IgD-negative memory B cell (primary cell): ENCODE data around the gene ASF1A. TPM values are rescaled to one million over a fixed set of nuclear protein-coding genes. Genes with fewer than 3 reads are reported as not detected.

Experiments
- H3K27ac Mint-ChIP-seq, 3 donors: one replicate each; pipeline ENCODE4 v1.8.0; 2020 to 2022; ENCODE audit warnings: mild to moderate bottlenecking in 3 of 3, mixed read lengths in 3 of 3, moderate library complexity in 1 of 3
- H3K27me3 Mint-ChIP-seq: one replicate; pipeline ENCODE4 v1.8.0; 2021; ENCODE audit warnings: mixed read lengths
- H3K36me3 Mint-ChIP-seq: one replicate; pipeline ENCODE4 v1.8.0; 2020; ENCODE audit warnings: mild to moderate bottlenecking, mixed read lengths
- H3K4me1 Mint-ChIP-seq, 3 donors: one replicate each; pipeline ENCODE4 v1.8.0; 2020 to 2022; ENCODE audit warnings: mixed read lengths in 3 of 3, mild to moderate bottlenecking in 1 of 3
- H3K4me3 Mint-ChIP-seq, 4 donors: one replicate each; pipeline ENCODE4 v1.8.0; 2020 to 2022; ENCODE audit warnings: mild to moderate bottlenecking in 4 of 4, mixed read lengths in 4 of 4, moderate library complexity in 3 of 4
- H3K9me3 Mint-ChIP-seq, 3 donors: one replicate each; pipeline ENCODE4 v1.8.0; 2020 to 2021; ENCODE audit warnings: mixed read lengths in 3 of 3, mild to moderate bottlenecking in 1 of 3
- polyA plus RNA-seq: library from polyadenylated mRNA; unstranded; fragments of 300-500 nt; fragmentation: Illumina TruSeq; gene quantifications from one replicate; pipeline ENCODE4 v1.2.3, GENCODE V29; 2021

ASF1A gene
- polyA plus RNA-seq, 1 donor from 2014 or later: 46.2 TPM

GRCh38 chr6:118945217-118945616, 51.3 kb downstream of the ASF1A start:
- Mint-ChIP-seq H3K9me3 (peaks cover 3 to 43% (median 14%) of the 10 kb centered on the region in 3 donors), H3K36me3 (peaks cover 4% of the 10 kb centered on the region), H3K27ac (no peak overlapping the region), H3K4me1 (peaks cover 0 to 5% (median 2%) of the 10 kb centered on the region in 3 donors), H3K27me3 (no peaks in the 10 kb centered on the region), H3K4me3 (no peak overlapping the region)

GRCh38 chr6:118952683-118953082, 58.7 kb downstream of the ASF1A start:
- peaks cover 0 to 9% (median 3%) of the 10 kb centered on the region in 3 donors for H3K9me3 Mint-ChIP-seq
- H3K27ac Mint-ChIP-seq: no peak overlapping the region
- no peak overlapping the region for H3K4me3 Mint-ChIP-seq

GRCh38 chr6:118953391-118953790, 59.4 kb downstream of the ASF1A start:
- Mint-ChIP-seq H3K9me3 (peaks cover 0 to 9% (median 3%) of the 10 kb centered on the region in 3 donors), H3K36me3 (no peaks in the 10 kb centered on the region), H3K4me1 (peaks cover 4 to 8% (median 6%) of the 10 kb centered on the region in 3 donors), H3K27ac (no peak overlapping the region), H3K27me3 (no peaks in the 10 kb centered on the region), H3K4me3 (no peak overlapping the region)

More at GRCh38 chr6:118952683-118953082, 58.7 kb downstream of the ASF1A start:
- H3K4me1 Mint-ChIP-seq: peaks cover 4 to 8% (median 6%) of the 10 kb centered on the region in 3 donors
- no peaks in the 10 kb centered on the region for H3K36me3 Mint-ChIP-seq
- no peaks in the 10 kb centered on the region for H3K27me3 Mint-ChIP-seq

Other genes with a start within 250 kb of the ASF1A start
- 15.2 TPM for gene CEP85L, start 242.6 kb upstream of the ASF1A start, polyA plus RNA-seq
- gene MCM9, start 41.0 kb downstream of the ASF1A start, polyA plus RNA-seq: 31.6 TPM
- 0.09 TPM for gene FAM184A, start 184.5 kb downstream of the ASF1A start, polyA plus RNA-seq